Progenitor cell of endocrine pancreas (in vitro differentiated cells): ENCODE results near the gene PCGF1. TPM values are rescaled to one million over a fixed set of nuclear protein-coding genes. Genes with fewer than 3 reads are reported as not detected.
"Not testable (repeated sequence)": the region's sequence is repeated elsewhere in the genome, so short reads cannot be mapped to it uniquely, and the experiment has no call there.

ENCODE experiments used
- DNase-seq: peaks from one replicate; pipeline ENCODE4 v3.0.0; 2021; ENCODE audit warnings: low spot score; ENCODE audit not compliant: unreplicated experiment
- H3K27ac Mint-ChIP-seq: 2 replicates; pipeline ENCODE4 v1.8.0; 2021; ENCODE audit warnings: mild to moderate bottlenecking, moderate library complexity, mixed read lengths
- H3K27me3 Mint-ChIP-seq: 2 replicates; pipeline ENCODE4 v1.8.0; 2021; ENCODE audit warnings: mixed read lengths
- H3K36me3 Mint-ChIP-seq: 2 replicates; pipeline ENCODE4 v1.8.0; 2022; ENCODE audit warnings: mixed read lengths; ENCODE audit not compliant: insufficient read depth
- H3K4me1 Mint-ChIP-seq: 2 replicates; pipeline ENCODE4 v1.8.0; 2021; ENCODE audit warnings: low read depth, mixed read lengths
- H3K4me3 Mint-ChIP-seq: 2 replicates; pipeline ENCODE4 v1.8.0; 2021; ENCODE audit warnings: low read depth, mild to moderate bottlenecking, moderate library complexity, mixed read lengths
- H3K9me3 Mint-ChIP-seq: 2 replicates; pipeline ENCODE4 v1.8.0; 2021; ENCODE audit warnings: low read depth, mixed read lengths
- total RNA-seq: library from RNA; stranded (reverse); gene quantifications from 2 replicates; pipeline ENCODE4 v1.2.1, GENCODE V29; 2021
- TF ChIP-seq, protein P1 (sequence below): fragments of 200-600 bp; sonication (generic); IDR thresholded peaks from one replicate; pipeline ENCODE4 v1.5.0; 2021; ENCODE audit warnings: antibody characterized with exemption, mild to moderate bottlenecking; ENCODE audit not compliant: unreplicated experiment

PCGF1 gene
- total RNA-seq, 1 donor from 2014 or later: 24.4 TPM

GRCh38 chr2:74464406-74464805, 43.1 kb downstream of the PCGF1 start:
- H3K9me3 Mint-ChIP-seq: no peaks in the 10 kb centered on the region
- TF ChIP-seq, protein P1, sequence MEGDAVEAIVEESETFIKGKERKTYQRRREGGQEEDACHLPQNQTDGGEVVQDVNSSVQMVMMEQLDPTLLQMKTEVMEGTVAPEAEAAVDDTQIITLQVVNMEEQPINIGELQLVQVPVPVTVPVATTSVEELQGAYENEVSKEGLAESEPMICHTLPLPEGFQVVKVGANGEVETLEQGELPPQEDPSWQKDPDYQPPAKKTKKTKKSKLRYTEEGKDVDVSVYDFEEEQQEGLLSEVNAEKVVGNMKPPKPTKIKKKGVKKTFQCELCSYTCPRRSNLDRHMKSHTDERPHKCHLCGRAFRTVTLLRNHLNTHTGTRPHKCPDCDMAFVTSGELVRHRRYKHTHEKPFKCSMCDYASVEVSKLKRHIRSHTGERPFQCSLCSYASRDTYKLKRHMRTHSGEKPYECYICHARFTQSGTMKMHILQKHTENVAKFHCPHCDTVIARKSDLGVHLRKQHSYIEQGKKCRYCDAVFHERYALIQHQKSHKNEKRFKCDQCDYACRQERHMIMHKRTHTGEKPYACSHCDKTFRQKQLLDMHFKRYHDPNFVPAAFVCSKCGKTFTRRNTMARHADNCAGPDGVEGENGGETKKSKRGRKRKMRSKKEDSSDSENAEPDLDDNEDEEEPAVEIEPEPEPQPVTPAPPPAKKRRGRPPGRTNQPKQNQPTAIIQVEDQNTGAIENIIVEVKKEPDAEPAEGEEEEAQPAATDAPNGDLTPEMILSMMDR: no peak
- peak overlapping the region; percentile 98 for H3K4me3 Mint-ChIP-seq
- H3K4me1 Mint-ChIP-seq: peaks cover 15% of the 10 kb centered on the region
- no peaks in the 10 kb centered on the region for H3K27me3 Mint-ChIP-seq
- H3K27ac Mint-ChIP-seq: peak overlapping the region; percentile 33
- peaks cover 1% of the 10 kb centered on the region for H3K36me3 Mint-ChIP-seq
- no peak for DNase-seq

- Mint-ChIP-seq H3K36me3 (peaks cover 1% of the 10 kb centered on the region), H3K4me1 (peaks cover 19% of the 10 kb centered on the region), H3K9me3 (no peaks in the 10 kb centered on the region), H3K27me3 (no peaks in the 10 kb centered on the region), H3K4me3 (peak overlapping the region; percentile 37), H3K27ac (peak overlapping the region; percentile 69)
- DNase-seq: no peak
- TF ChIP-seq, protein P1: no peak
Measured at GRCh38 chr2:74462786-74463105, 44.7 kb downstream of the PCGF1 start.

- Mint-ChIP-seq H3K36me3 (peaks cover 1% of the 10 kb centered on the region), H3K4me1 (peaks cover 20% of the 10 kb centered on the region), H3K9me3 (no peaks in the 10 kb centered on the region), H3K4me3 (no peak overlapping the region), H3K27me3 (no peaks in the 10 kb centered on the region), H3K27ac (no peak overlapping the region)
- TF ChIP-seq, protein P1: no peak
- DNase-seq: no peak
Measured at GRCh38 chr2:74462054-74462785, 45.3 kb downstream of the PCGF1 start.

- H3K27me3 Mint-ChIP-seq: no peaks in the 10 kb centered on the region
- TF ChIP-seq, protein P1: peak; percentile 41
- peak overlapping the region; percentile 10 for H3K27ac Mint-ChIP-seq
- no peak for DNase-seq
- peak overlapping the region; percentile 41 for H3K4me3 Mint-ChIP-seq
- H3K4me1 Mint-ChIP-seq: peaks cover 28% of the 10 kb centered on the region
- no peaks in the 10 kb centered on the region for H3K9me3 Mint-ChIP-seq
- peaks cover 1% of the 10 kb centered on the region for H3K36me3 Mint-ChIP-seq
Measured at GRCh38 chr2:74461187-74462053, 46.1 kb downstream of the PCGF1 start.

DNA sequence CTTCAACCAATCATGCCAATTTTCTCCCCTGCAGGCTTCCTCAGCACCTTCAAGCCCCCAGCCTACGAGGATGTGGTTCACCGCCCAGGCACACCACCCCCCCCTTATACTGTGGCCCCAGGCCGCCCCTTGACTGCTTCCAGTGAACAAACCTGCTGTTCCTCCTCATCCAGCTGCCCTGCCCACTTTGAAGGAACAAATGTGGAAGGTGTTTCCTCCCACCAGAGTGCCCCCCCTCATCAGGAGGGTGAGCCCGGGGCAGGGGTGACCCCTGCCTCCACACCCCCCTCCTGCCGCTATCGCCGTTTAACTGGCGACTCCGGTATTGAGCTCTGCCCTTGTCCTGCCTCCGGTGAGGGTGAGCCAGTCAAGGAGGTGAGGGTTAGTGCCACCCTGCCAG, 47.3 kb downstream of the PCGF1 start:
- H3K4me1 Mint-ChIP-seq: peaks cover 35% of the 10 kb centered on the region
- not testable (repeated sequence) for H3K27me3 Mint-ChIP-seq, H3K9me3 Mint-ChIP-seq, H3K36me3 Mint-ChIP-seq, DNase-seq
- H3K27ac Mint-ChIP-seq: peak overlapping the region; percentile 64
- H3K4me3 Mint-ChIP-seq: peak overlapping the region; percentile 89

- H3K4me3 Mint-ChIP-seq: peak overlapping the region; percentile 89
- not testable (repeated sequence) for DNase-seq, H3K27me3 Mint-ChIP-seq, H3K36me3 Mint-ChIP-seq, H3K9me3 Mint-ChIP-seq
- peaks cover 39% of the 10 kb centered on the region for H3K4me1 Mint-ChIP-seq
- H3K27ac Mint-ChIP-seq: peak overlapping the region; percentile 64
Measured at GRCh38 chr2:74459503-74460118, 47.9 kb downstream of the PCGF1 start.
